Stimulated activated CD4-positive, alpha-beta T cell treated with anti-CD3 and anti-CD28 coated beads, Interleukin-1b, Interleukin-23, amount 100 ng/mL, for 48 hours (primary cell): Measurements from ENCODE around the gene SMIM21.

Experiments used
- DNase-seq: peaks from one replicate; pipeline ENCODE4 v3.0.0-alpha.2; 2020

The SMIM21 gene

GRCh38 chr18:75421656-75422055 is 5.8 kb downstream of the SMIM21 start:
- DNase-seq = no peak

- no peak for DNase-seq
These were observed 9.1 kb downstream of the SMIM21 start for GRCh38 chr18:75418293-75419005.

- DNase-seq = no peak
These were observed 16.9 kb downstream of the SMIM21 start for GRCh38 chr18:75410611-75411010.

DNA sequence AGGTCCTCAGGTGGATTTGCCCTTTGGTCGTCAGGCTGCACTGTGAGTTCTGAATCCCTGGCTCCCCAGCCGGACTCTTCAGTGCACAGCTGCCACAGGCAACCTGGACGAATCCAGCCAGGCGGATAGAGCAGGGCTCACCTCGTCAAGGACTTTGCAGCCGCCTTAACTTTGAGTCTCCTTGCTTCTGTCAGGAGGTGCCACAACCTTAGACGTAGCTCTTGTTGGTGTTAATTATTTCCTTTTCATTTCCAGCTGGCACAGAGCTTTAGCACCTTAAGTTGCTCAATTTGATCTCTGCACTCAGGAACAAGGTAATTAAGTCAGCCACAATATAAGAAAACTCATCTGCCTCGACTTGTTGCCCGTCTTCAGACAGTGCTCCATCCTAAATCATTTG is 17.7 kb downstream of the SMIM21 start:
- no peak for DNase-seq

- peak; percentile 71 for DNase-seq
These were observed 18.7 kb downstream of the SMIM21 start for GRCh38 chr18:75408554-75409506.

- DNase-seq = no peak
These were observed 19.8 kb downstream of the SMIM21 start for GRCh38 chr18:75407468-75408437.

DNA sequence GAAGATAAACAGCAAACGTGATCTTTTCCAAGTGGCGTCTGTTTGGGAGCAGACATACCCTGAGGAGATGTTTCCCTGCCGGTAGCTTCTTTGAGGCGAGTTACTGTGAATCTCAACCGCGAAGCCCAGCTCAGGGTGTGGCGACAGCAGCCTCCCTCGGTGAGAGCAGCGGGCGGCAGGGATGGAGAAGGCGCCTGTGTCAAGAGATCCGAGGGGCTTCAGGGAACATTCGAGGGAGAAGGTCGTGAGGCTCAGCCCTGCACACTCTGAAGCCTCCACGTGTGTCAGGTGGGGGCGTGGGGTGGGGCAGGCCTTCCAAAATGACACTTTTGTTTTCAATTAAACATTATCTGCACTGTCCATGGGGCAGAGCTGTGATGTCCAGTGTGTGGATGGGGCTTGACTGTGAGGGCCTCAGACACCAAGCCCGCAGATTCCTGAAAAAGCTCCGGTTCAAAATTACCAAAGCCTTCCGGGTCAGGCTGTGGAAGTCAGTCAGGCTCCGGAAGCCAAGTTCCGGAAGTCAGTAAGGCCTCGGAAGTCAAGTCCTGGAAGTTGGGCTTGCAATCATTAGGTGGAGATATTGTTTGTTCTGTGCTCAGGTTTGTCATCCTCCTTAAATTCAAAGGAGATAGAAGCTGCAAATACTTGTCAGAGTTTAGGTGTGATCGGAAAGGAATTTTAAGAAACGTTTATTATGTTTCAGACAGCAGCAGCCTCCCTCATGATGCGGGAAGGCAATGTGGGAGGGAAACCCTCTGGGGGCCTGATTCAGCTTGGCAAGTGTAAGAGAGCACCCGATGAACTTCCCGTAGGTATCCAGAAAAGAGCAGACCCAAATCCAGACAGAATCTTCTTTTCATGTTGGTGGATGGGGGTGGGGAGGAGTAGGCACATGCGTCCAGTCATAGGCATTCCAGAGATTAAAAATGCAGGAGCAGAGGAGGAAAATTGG is 20.7 kb downstream of the SMIM21 start:
- no peak for DNase-seq

DNA sequence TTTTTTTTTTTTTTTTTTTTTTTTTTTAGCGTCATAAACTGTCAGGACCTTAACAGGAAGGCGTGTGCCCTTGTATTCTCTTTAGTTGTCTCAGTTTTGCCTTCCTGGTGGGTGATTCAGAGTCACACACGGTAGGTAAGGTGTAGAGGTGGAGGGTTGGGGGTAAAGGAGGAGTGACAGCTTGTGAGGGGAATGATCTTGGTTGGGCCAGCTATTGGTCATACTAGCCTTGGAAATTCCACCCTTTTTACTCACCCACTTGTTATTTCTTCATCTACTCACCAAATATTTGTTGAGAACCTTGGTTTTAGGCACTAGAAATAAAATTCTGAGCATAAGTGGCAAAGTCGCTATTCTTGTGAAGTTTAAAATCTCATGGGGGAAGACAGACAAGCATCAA is 22.2 kb downstream of the SMIM21 start:
- DNase-seq = no peak

DNA sequence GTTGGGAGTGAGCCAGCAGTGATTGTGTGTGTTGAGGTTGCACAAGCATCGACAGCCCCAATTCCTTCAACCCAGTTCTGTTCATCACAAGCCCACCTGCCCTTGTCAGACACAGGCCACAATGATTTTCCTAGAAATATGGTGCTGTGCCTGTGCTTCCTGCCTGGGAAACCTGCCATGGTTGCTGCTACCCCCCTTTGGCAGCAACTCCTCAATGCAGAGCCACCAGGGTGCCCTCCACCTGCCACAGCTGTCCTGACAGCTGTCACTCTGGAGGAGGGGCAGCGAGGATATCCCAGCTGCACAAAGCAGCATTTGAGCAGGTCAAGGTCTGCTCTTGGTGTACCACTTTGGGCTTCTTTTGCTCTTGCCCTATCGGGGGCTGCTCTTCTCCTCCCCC is 27.1 kb downstream of the SMIM21 start:
- no peak for DNase-seq

DNA sequence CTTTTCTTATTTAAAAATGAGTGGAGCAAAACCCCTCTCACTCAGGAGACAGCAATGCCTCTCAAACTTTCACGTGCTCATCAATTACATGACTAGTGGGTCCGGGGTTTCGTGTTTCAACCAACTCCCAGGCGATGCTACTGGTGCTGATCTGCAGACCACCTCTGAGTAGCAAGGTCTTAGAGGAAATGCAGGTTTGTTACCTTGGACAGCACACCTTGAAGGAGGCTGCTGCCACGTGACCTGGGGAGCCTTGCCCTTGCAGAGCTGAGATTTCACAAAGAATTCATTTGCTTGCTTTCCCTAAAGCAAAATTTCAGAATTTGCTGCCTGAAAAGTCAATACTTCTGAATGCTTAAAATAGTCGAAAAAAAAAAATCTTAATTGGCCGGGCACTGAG is 32.4 kb downstream of the SMIM21 start:
- no peak for DNase-seq

- no peak for DNase-seq
These were observed 33.8 kb downstream of the SMIM21 start for GRCh38 chr18:75393721-75394120.

DNA sequence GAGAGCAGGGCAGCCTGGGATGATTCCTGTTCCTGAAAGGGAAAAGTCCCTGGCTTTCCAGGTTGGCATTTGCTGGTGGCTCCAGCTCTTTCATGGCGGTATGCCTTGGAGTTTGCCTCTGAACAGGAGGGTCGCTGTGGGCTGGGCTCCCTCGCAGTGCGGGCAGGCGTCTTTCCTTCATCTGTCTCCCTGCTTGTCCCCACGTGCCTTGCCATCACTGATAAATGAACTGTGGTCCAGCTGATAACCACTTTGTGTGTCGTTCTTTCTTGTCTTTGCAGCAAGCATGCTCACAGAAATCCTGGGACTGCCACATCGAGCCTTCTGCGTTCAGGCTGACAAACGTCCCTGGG is 35.3 kb downstream of the SMIM21 start:
- DNase-seq = no peak

- no peak for DNase-seq
These were observed 36.0 kb downstream of the SMIM21 start for GRCh38 chr18:75391279-75392225.

DNA sequence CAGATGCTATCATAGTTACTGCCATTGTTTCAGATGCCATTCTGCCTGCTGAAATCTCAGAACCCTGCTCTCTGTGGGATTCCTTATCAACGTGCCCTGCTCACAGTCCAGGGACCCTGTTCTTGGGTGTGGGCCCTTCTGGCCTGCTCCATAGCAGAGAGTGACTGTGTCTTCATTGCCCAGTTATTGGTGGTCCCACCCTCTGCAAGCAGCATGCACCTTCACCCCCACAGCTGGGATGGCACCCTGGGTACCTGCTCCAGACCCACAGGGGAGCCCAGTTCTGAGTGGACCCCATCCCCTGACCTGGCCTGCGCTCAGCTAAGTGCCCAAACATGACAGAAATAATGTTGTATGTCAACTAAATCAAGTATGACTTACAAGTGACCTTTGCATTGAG is 36.6 kb downstream of the SMIM21 start:
- DNase-seq = no peak

GRCh38 chr18:75384144-75384543 is 43.4 kb downstream of the SMIM21 start:
- no peak for DNase-seq

GRCh38 chr18:75378376-75379315 is 48.9 kb downstream of the SMIM21 start:
- DNase-seq = no peak

DNA sequence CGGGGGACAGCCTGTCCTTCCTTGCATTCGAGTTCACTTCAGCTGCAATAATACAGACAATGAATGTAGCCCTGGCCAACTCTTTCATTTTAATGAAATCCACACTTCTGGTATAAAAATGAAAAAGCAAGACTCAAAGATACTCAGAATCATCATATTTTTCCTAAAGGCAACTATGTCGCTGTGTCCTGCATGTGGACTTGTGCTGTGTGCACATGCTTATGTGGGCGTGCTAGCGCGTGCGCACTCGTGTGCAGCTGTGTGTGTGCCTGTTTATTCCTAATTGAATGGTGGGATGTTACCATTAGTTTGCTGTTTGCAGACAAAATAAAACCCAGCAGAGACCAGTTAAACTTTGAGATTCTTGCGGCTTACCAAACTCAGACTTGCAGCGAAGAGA is 49.6 kb downstream of the SMIM21 start:
- no peak for DNase-seq

DNA sequence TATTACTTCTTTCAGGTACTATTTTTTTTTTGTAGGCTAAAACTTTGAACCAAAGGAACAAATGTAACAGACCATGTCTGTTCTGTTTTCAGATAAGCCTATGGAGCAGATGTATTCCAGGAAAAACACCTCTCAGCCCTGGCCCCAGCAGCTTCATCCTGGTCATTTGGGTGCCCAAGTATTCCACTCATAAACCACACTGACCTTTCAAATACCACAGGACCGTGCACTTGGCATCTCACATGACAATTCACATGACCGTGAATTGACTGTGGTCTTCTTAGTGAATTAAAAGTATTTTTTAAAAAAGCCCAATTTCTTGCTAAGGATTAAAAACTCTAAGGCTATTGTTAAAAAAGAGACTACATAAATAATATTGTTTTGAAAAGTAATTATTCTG is 50.2 kb downstream of the SMIM21 start:
- no peak for DNase-seq

DNA sequence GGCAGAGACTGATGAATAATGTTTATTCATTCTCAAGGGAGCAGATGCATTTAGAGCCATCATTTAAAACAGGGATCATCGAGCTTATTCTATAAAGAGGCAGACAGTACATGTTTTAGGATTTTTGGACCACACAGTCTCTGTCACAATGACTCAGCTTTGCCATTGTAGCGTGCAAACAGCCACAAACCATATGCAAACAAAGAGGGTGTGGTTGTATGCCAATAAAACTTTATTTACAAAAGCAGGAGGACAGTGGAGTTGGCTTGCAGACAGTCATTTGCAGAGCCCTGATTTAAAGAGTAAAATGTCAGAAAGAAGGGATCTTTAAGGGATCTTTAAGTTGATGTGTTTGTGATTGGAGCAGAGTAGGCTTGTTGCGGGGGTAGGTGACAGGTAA is 51.5 kb downstream of the SMIM21 start:
- no peak for DNase-seq

DNA sequence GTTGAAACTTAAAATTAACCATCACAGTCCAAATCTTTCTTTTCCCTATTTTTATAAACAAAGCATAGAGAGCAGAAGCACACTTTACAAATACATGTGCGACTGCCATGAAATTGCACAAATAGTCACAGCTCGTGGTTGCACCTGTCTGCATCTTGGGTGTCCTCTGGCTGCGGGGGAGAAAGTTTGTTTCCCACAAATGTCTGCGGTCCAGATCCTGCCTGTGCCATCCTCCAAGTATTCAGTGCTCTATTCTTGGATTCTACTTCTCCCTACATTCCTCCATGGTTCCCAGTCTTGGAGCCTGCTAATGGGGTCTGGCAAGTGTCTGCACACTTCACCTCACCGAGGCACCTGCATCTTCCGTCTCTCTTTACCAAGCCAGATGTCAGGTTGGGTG is 52.2 kb downstream of the SMIM21 start:
- DNase-seq = no peak
